ENCODE data around the gene FAM53A. TPM values are rescaled to one million over a fixed set of nuclear protein-coding genes. Genes with fewer than 3 reads are reported as not detected.
A peak's percentile ranks its signal among the peaks of the same experiment; 100 is the strongest.
"Not testable (repeated sequence)": the region's sequence is repeated elsewhere in the genome, so short reads cannot be mapped to it uniquely, and the experiment has no call there.

The FAM53A gene
- total RNA-seq, 1 experiment from 2014 or later, result 4.0 TPM

- in situ Hi-C loops (cut with HindIII; ENCODE audit: low sequenced_read_pairs), result no loop called here
- no peak for DNase-seq (ENCODE audit: low spot score)
Observed at GRCh38 chr4:1614854-1615595, 69.1 kb downstream of the FAM53A start.

GRCh38 chr4:1614502-1614853 is 69.6 kb downstream of the FAM53A start:
- DNase-seq (ENCODE audit: low spot score), result no peak
- in situ Hi-C loops (cut with HindIII; ENCODE audit: low sequenced_read_pairs), result no loop called here

- in situ Hi-C loops (cut with HindIII; ENCODE audit: low sequenced_read_pairs), result no loop called here
- DNase-seq (ENCODE audit: low spot score), result peak; percentile 13
Observed at GRCh38 chr4:1614049-1614448, 70.1 kb downstream of the FAM53A start.

GRCh38 chr4:1613099-1613495 is 71.0 kb downstream of the FAM53A start:
- in situ Hi-C loops (cut with HindIII; ENCODE audit: low sequenced_read_pairs), result no loop called here
- DNase-seq (ENCODE audit: low spot score), result no peak

GRCh38 chr4:1612278-1613098 is 71.6 kb downstream of the FAM53A start:
- in situ Hi-C loops (cut with HindIII; ENCODE audit: low sequenced_read_pairs), result no loop called here
- no peak for DNase-seq (ENCODE audit: low spot score)

- in situ Hi-C loops (cut with HindIII; ENCODE audit: low sequenced_read_pairs), result no loop called here
- DNase-seq (ENCODE audit: low spot score), result peak; percentile 73
Observed at GRCh38 chr4:1611501-1611870, 72.6 kb downstream of the FAM53A start.

- in situ Hi-C loops (cut with HindIII; ENCODE audit: low sequenced_read_pairs), result no loop called here
- no peak for DNase-seq (ENCODE audit: low spot score)
Observed at GRCh38 chr4:1610791-1611500, 73.2 kb downstream of the FAM53A start.

- in situ Hi-C loops (cut with HindIII; ENCODE audit: low sequenced_read_pairs), result no loop called here
- no peak for DNase-seq (ENCODE audit: low spot score)
Observed at GRCh38 chr4:1609901-1610790, 74.0 kb downstream of the FAM53A start.

- peak; percentile 75 for DNase-seq (ENCODE audit: low spot score)
- in situ Hi-C loops (cut with HindIII; ENCODE audit: low sequenced_read_pairs), result no loop called here
Observed at GRCh38 chr4:1608821-1609500, 75.2 kb downstream of the FAM53A start.

GRCh38 chr4:1608196-1608820 is 75.8 kb downstream of the FAM53A start:
- in situ Hi-C loops (cut with HindIII; ENCODE audit: low sequenced_read_pairs), result no loop called here
- DNase-seq (ENCODE audit: low spot score), result no peak

- DNase-seq (ENCODE audit: low spot score); in situ Hi-C loops (cut with HindIII; ENCODE audit: low sequenced_read_pairs): not testable (repeated sequence)
Observed at GRCh38 chr4:1607436-1608195, 76.5 kb downstream of the FAM53A start.

- in situ Hi-C loops (cut with HindIII; ENCODE audit: low sequenced_read_pairs), result no loop called here
- DNase-seq (ENCODE audit: low spot score), result peak; percentile 84
Observed at GRCh38 chr4:1604706-1605205, 79.4 kb downstream of the FAM53A start.

- in situ Hi-C loops (cut with HindIII; ENCODE audit: low sequenced_read_pairs), result no loop called here
Observed at GRCh38 chr4:1604181-1604705, 79.9 kb downstream of the FAM53A start.

GRCh38 chr4:1603413-1604135 is 80.5 kb downstream of the FAM53A start:
- in situ Hi-C loops (cut with HindIII; ENCODE audit: low sequenced_read_pairs), result no loop called here
- DNase-seq (ENCODE audit: low spot score), result no peak

More at GRCh38 chr4:1604181-1604705, 79.9 kb downstream of the FAM53A start:
- no peak for DNase-seq (ENCODE audit: low spot score)

- in situ Hi-C loops (cut with HindIII; ENCODE audit: low sequenced_read_pairs), result no loop called here
- no peak for DNase-seq (ENCODE audit: low spot score)
Observed at GRCh38 chr4:1602655-1603412, 81.3 kb downstream of the FAM53A start.

Data from G401 (cell line).